ENCODE results near the gene GTF2A1.
"Not testable (repeated sequence)": the region's sequence is repeated elsewhere in the genome, so short reads cannot be mapped to it uniquely, and the experiment has no call there.

The GTF2A1 gene

GRCh38 chr14:81220830-81221578 lies at the start of gene GTF2A1:
GTF2A1 (minus strand) TSS chr14:81220959; CDS start chr14:81220518, 441 bp downstream.
- peak; percentile 96 for DNase-seq (ENCODE audit: low read depth)

GRCh38 chr14:81269979-81270375 lies 49.2 kb upstream of the GTF2A1 start:
- no peak for DNase-seq (ENCODE audit: low read depth)

GRCh38 chr14:81269100-81269978 lies 48.6 kb upstream of the GTF2A1 start:
- DNase-seq (ENCODE audit: low read depth), result peak; percentile 62

- no peak for DNase-seq (ENCODE audit: low read depth)
Observed at GRCh38 chr14:81268016-81268416, 47.3 kb upstream of the GTF2A1 start.

- DNase-seq (ENCODE audit: low read depth), result no peak
Observed at GRCh38 chr14:81265636-81266169, 44.9 kb upstream of the GTF2A1 start.

- no peak for DNase-seq (ENCODE audit: low read depth)
Observed at GRCh38 chr14:81264671-81265070, 43.9 kb upstream of the GTF2A1 start.

- no peak for DNase-seq (ENCODE audit: low read depth)
Observed at GRCh38 chr14:81263777-81264410, 43.1 kb upstream of the GTF2A1 start.

- no peak for DNase-seq (ENCODE audit: low read depth)
Observed at GRCh38 chr14:81261176-81261575, 40.4 kb upstream of the GTF2A1 start.

GRCh38 chr14:81260732-81261131 lies 40.0 kb upstream of the GTF2A1 start:
- no peak for DNase-seq (ENCODE audit: low read depth)

- DNase-seq (ENCODE audit: low read depth), result no peak
Observed at GRCh38 chr14:81256289-81256960, 35.7 kb upstream of the GTF2A1 start.

GRCh38 chr14:81252278-81252677 lies 31.5 kb upstream of the GTF2A1 start:
- no peak for DNase-seq (ENCODE audit: low read depth)

- DNase-seq (ENCODE audit: low read depth), result no peak
Observed at GRCh38 chr14:81247271-81247766, 26.6 kb upstream of the GTF2A1 start.

- DNase-seq (ENCODE audit: low read depth), result peak; percentile 95
Observed at GRCh38 chr14:81246461-81247270, 25.9 kb upstream of the GTF2A1 start.

GRCh38 chr14:81245771-81246170 lies 25.0 kb upstream of the GTF2A1 start:
- DNase-seq (ENCODE audit: low read depth), result peak; percentile 89

GRCh38 chr14:81244431-81244830 lies 23.7 kb upstream of the GTF2A1 start:
- not testable (repeated sequence) for DNase-seq (ENCODE audit: low read depth)

GRCh38 chr14:81243499-81243898 lies 22.7 kb upstream of the GTF2A1 start:
- DNase-seq (ENCODE audit: low read depth), result no peak

GRCh38 chr14:81236849-81237248 lies 16.1 kb upstream of the GTF2A1 start:
- not testable (repeated sequence) for DNase-seq (ENCODE audit: low read depth)

GRCh38 chr14:81236138-81236537 lies 15.4 kb upstream of the GTF2A1 start:
- no peak for DNase-seq (ENCODE audit: low read depth)

GRCh38 chr14:81235096-81235495 lies 14.3 kb upstream of the GTF2A1 start:
- DNase-seq (ENCODE audit: low read depth), result no peak

GRCh38 chr14:81234278-81234677 lies 13.5 kb upstream of the GTF2A1 start:
- DNase-seq (ENCODE audit: low read depth), result no peak

- no peak for DNase-seq (ENCODE audit: low read depth)
Observed at GRCh38 chr14:81233615-81234014, 12.9 kb upstream of the GTF2A1 start.
